Caco-2 (cell line): ENCODE measurements around the gene CGNL1. TPM values are rescaled to one million over a fixed set of nuclear protein-coding genes. Genes with fewer than 3 reads are reported as not detected.

Source experiments
- Bru-seq: library from RNA; stranded (reverse); fragments of 400-500 nt; gene quantifications from one replicate; lab custom pipeline; 2021; lab: Mats Ljungman, UMichigan
- BruChase-seq, 2 experiments: library from RNA; stranded (reverse); fragments of 400-500 nt; gene quantifications; one replicate each; lab custom pipeline; 2021; lab: Mats Ljungman, UMichigan
- BruUV-seq: library from RNA; stranded (reverse); fragments of 400-500 nt; replicated peaks from 2 replicates; lab custom pipeline; 2021; lab: Mats Ljungman, UMichigan
- CTCF ChIA-PET: fragments of 300-600 bp; sonication (Branson Sonifier 250); formaldehyde crosslinking; loops from one replicate; lab custom pipeline; 2022; ENCODE audit warnings: antibody characterized with exemption; lab: Charles Lee
- POLR2A ChIA-PET: fragments of 300-600 bp; sonication (Branson Sonifier 250); formaldehyde crosslinking; loops from one replicate; lab custom pipeline; 2022; ENCODE audit warnings: antibody characterized with exemption; lab: Charles Lee
- DNase-seq, 2 experiments: peaks; one replicate each; pipeline versions ENCODE4 v3.0.0 to v3.0.0-alpha.2; 2020 to 2022
- H3K27me3 ChIP-seq: replicated peaks from 2 replicates; pipeline ENCODE4 v1.6.0; 2011; ENCODE audit warnings: low read length; ENCODE audit not compliant: control insufficient read depth, insufficient read depth
- H3K36me3 ChIP-seq: 2 replicates; pipeline ENCODE4 v1.5.1; 2011; ENCODE audit warnings: low read length; ENCODE audit not compliant: control insufficient read depth, insufficient read depth
- H3K4me1 ChIP-seq: fragments of 250-450 bp; sonication (Bioruptor Pico); 2 replicates; pipeline ENCODE4 v1.5.1; 2020; ENCODE audit warnings: mild to moderate bottlenecking
- H3K4me3 ChIP-seq: 2 replicates; pipeline ENCODE4 v1.5.1; 2011; ENCODE audit warnings: low read depth, mild to moderate bottlenecking, control low read depth, low read length
- H3K9me3 ChIP-seq: fragments of 250-450 bp; sonication (Bioruptor Pico); 2 replicates; pipeline ENCODE4 v1.5.1; 2020; ENCODE audit warnings: mild to moderate bottlenecking, moderate library complexity
- H3K27ac Mint-ChIP-seq: one replicate; pipeline ENCODE4 v1.8.0; 2022; ENCODE audit warnings: mixed read lengths; ENCODE audit not compliant: unreplicated experiment
- H3K27me3 Mint-ChIP-seq: one replicate; pipeline ENCODE4 v1.8.0; 2022; ENCODE audit warnings: mixed read lengths; ENCODE audit not compliant: insufficient read depth, unreplicated experiment
- H3K36me3 Mint-ChIP-seq: one replicate; pipeline ENCODE4 v1.8.0; 2022; ENCODE audit warnings: mild to moderate bottlenecking, mixed read lengths; ENCODE audit not compliant: insufficient read depth, unreplicated experiment
- H3K4me1 Mint-ChIP-seq: one replicate; pipeline ENCODE4 v1.8.0; 2022; ENCODE audit warnings: low read depth, mixed read lengths; ENCODE audit not compliant: unreplicated experiment
- H3K4me3 Mint-ChIP-seq: one replicate; pipeline ENCODE4 v1.8.0; 2022; ENCODE audit warnings: mild to moderate bottlenecking, moderate library complexity, mixed read lengths; ENCODE audit not compliant: unreplicated experiment
- H3K9me3 Mint-ChIP-seq: one replicate; pipeline ENCODE4 v1.8.0; 2022; ENCODE audit warnings: mixed read lengths; ENCODE audit not compliant: unreplicated experiment
- intact Hi-C: fragments of 100-400 bp; cut with micrococcal nuclease; formaldehyde crosslinking; loops from one replicate; pipeline ENCODE4 v1.10.0; 2022; ENCODE audit not compliant: unreplicated experiment
- long read RNA-seq: library from polyadenylated mRNA; stranded (forward); transcript quantifications from one replicate; pipeline ENCODE4 v2.0.0, GENCODE V29; 2022
- total RNA-seq: library from RNA; stranded (reverse); gene quantifications from 2 replicates; pipeline ENCODE4 v1.2.3, GENCODE V29; 2022
- TF ChIP-seq, protein P1 (sequence below), 2 experiments: fragments of 200-600 bp in 1 of 2; IDR thresholded peaks; 1 replicate in 1 of 2; 2 replicates in 1 of 2; pipeline versions ENCODE4 v1.5.1 to v1.8.0; 2011 to 2022; ENCODE audit warnings: antibody characterized with exemption in 1 of 2, control low read depth in 1 of 2, inconsistent platforms in 1 of 2, low read depth in 1 of 2, low read length in 1 of 2, mild to moderate bottlenecking in 1 of 2, moderate library complexity in 1 of 2; ENCODE audit not compliant: insufficient read depth in 1 of 2, severe bottlenecking in 1 of 2, unreplicated experiment in 1 of 2

CGNL1 gene, protein sequence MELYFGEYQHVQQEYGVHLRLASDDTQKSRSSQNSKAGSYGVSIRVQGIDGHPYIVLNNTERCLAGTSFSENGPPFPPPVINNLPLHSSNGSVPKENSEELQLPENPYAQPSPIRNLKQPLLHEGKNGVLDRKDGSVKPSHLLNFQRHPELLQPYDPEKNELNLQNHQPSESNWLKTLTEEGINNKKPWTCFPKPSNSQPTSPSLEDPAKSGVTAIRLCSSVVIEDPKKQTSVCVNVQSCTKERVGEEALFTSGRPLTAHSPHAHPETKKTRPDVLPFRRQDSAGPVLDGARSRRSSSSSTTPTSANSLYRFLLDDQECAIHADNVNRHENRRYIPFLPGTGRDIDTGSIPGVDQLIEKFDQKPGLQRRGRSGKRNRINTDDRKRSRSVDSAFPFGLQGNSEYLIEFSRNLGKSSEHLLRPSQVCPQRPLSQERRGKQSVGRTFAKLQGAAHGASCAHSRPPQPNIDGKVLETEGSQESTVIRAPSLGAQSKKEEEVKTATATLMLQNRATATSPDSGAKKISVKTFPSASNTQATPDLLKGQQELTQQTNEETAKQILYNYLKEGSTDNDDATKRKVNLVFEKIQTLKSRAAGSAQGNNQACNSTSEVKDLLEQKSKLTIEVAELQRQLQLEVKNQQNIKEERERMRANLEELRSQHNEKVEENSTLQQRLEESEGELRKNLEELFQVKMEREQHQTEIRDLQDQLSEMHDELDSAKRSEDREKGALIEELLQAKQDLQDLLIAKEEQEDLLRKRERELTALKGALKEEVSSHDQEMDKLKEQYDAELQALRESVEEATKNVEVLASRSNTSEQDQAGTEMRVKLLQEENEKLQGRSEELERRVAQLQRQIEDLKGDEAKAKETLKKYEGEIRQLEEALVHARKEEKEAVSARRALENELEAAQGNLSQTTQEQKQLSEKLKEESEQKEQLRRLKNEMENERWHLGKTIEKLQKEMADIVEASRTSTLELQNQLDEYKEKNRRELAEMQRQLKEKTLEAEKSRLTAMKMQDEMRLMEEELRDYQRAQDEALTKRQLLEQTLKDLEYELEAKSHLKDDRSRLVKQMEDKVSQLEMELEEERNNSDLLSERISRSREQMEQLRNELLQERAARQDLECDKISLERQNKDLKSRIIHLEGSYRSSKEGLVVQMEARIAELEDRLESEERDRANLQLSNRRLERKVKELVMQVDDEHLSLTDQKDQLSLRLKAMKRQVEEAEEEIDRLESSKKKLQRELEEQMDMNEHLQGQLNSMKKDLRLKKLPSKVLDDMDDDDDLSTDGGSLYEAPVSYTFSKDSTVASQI
- 8.3 and 9.4 TPM in 2 replicates for total RNA-seq
- percentile 55 among the genes with signal in this experiment for Bru-seq, nascent RNA
- BruChase-seq, experiment 1, labeled RNA remaining after a 2-hour chase, result percentile 51 among the genes with signal in this experiment
- BruChase-seq, experiment 2, labeled RNA remaining after a 6-hour chase, result percentile 58 among the genes with signal in this experiment
- long read RNA-seq, full-length matches to known transcripts, result 3 of 9 reads
- long read RNA-seq, partial matches to known transcripts, result 2 of 9 reads
- long read RNA-seq, other reads (novel, unspliced or antisense), result 4 of 9 reads

DNA sequence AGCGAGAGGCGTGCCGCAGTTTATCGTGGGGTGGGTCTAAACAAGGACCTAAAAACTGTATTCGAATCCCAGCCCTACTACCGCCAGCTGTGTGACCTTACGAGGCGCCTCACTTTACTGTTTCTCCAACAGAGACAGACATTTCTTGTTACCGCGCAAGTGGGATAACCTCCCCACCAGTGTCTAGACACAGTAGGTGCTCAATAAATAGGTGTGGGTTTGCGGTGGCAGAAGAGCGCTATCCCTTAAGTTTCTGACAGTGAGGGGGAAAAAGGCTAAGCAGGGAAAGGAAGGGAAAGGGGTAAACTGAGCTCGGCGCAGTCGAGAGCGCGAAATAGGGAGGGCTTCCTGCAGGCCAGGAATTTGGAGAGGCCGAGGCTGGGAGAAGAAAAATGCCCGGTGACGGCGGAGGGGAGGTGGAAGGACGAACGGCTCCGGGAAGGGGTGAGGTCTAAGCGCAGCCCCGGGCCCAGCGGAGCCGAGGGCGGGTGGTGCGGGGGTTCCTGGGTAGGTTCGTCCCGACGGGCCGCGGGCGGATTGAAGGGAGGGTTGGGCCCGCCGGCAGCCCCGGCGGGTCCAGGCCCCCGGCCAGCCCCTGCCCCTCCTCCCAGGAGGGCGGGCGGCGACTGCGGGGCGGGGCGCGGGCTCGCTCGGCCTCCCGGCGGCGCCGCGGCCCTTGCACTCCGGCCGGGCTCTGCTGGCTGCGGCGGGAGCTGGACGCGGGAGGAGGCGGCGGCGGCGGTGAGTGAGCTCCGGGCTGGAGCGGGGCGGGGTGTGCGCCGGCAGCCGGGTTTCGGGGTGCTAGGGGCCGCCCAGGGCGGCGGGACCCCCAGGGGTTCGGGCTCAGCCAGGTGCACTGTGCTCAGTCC, at the start of gene CGNL1:
CGNL1 (plus strand) TSS at position 679 of the 869 bp plus-strand sequence. CDS start 61,495 bp downstream, outside the sequence.
- intact Hi-C loops, result loop anchor here (2.0 kb wide), 2 partner anchors 35 to 131 kb away; no protein-coding TSS in a partner anchor
- CTCF ChIA-PET, result interaction anchor here (0.5 to 2.0 kb wide), 5 partner anchors 12 to 152 kb away, joined by 3 to 35 read pairs (median 6); no protein-coding TSS in a partner anchor
- POLR2A ChIA-PET, result interaction anchor here (0.6 kb wide), 2 partner anchors 19 to 77 kb away, joined by 3 read pairs; no protein-coding TSS in a partner anchor
- H3K4me1 ChIP-seq, result peaks cover 15% of the 10 kb centered on the region
- H3K9me3 ChIP-seq, result no peaks in the 10 kb centered on the region
- Mint-ChIP-seq H3K36me3 (peaks cover 6% of the 10 kb centered on the region), H3K4me3 (peak within 1 kb of the TSS; percentile 89), H3K4me1 (peaks cover 18% of the 10 kb centered on the region), H3K27me3 (no peaks in the 10 kb centered on the region), H3K9me3 (no peaks in the 10 kb centered on the region), H3K27ac (peak within 1 kb of the TSS; percentile 53)
- peak within 1 kb of the TSS; percentile 79 for H3K4me3 ChIP-seq
- H3K36me3 ChIP-seq, result no peaks in the 10 kb centered on the region
- DNase-seq, result peak in 1 of 2 experiments; percentile 75
- no TSS peak for BruUV-seq
- H3K27me3 ChIP-seq, result no peaks in the 10 kb centered on the region
- TF ChIP-seq, protein P1, sequence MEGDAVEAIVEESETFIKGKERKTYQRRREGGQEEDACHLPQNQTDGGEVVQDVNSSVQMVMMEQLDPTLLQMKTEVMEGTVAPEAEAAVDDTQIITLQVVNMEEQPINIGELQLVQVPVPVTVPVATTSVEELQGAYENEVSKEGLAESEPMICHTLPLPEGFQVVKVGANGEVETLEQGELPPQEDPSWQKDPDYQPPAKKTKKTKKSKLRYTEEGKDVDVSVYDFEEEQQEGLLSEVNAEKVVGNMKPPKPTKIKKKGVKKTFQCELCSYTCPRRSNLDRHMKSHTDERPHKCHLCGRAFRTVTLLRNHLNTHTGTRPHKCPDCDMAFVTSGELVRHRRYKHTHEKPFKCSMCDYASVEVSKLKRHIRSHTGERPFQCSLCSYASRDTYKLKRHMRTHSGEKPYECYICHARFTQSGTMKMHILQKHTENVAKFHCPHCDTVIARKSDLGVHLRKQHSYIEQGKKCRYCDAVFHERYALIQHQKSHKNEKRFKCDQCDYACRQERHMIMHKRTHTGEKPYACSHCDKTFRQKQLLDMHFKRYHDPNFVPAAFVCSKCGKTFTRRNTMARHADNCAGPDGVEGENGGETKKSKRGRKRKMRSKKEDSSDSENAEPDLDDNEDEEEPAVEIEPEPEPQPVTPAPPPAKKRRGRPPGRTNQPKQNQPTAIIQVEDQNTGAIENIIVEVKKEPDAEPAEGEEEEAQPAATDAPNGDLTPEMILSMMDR (IDR thresholded peaks at IDR 0.05; ENCODE audit: insufficient read depth in 1 of 2, low read depth in 1 of 2, low read length in 1 of 2, severe bottlenecking in 1 of 2, unreplicated experiment in 1 of 2), result no peak

DNA sequence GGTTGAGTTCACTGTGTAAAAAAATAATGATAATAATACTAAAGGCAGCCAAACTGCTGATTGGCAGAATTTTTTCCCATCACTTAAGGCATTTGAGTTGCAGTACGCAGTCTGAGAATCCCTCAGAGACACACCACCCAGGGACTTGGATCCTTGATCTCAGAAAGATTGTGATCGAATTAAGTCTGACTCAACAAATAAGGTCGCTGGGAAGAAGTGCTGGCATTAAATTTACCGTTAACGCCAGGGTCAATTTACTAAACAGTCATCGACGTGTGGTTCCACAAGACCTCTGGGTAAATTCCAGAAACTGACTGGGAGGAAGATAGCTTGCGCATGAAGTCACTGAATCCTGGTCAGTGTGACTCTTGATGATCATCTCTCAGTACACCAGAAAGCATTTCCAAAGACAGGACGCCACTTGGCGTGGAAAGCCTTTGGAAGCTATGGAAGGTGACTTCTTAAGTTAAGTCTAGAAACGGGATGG, 48.3 kb upstream of the CGNL1 start:
- Mint-ChIP-seq H3K9me3 (no peaks in the 10 kb centered on the region), H3K27me3 (no peaks in the 10 kb centered on the region), H3K4me3 (no peak overlapping the region), H3K4me1 (no peaks in the 10 kb centered on the region), H3K27ac (no peak overlapping the region), H3K36me3 (no peaks in the 10 kb centered on the region)
- H3K4me1 ChIP-seq, result peaks cover 27% of the 10 kb centered on the region
- ChIA-PET CTCF (no interaction called here), POLR2A (no interaction called here)
- TF ChIP-seq, protein P1 (IDR thresholded peaks at IDR 0.05; ENCODE audit: insufficient read depth in 1 of 2, low read depth in 1 of 2, low read length in 1 of 2, severe bottlenecking in 1 of 2, unreplicated experiment in 1 of 2), result no peak
- intact Hi-C loops, result no loop called here
- no peak for DNase-seq
- BruUV-seq, result no TSS peak
- H3K36me3 ChIP-seq, result no peaks in the 10 kb centered on the region
- H3K27me3 ChIP-seq, result no peaks in the 10 kb centered on the region
- no peaks in the 10 kb centered on the region for H3K9me3 ChIP-seq
- H3K4me3 ChIP-seq, result no peak overlapping the region
